GM21423 (cell line): ENCODE measurements around the gene RAD51B.

Experiments
- ATAC-seq: cut with Tn5 transposase; IDR thresholded peaks from one replicate; pipeline ENCODE4 v1.9.1; 2021; ENCODE audit warnings: mild to moderate bottlenecking, moderate library complexity; ENCODE audit not compliant: unreplicated experiment

The RAD51B gene

DNA sequence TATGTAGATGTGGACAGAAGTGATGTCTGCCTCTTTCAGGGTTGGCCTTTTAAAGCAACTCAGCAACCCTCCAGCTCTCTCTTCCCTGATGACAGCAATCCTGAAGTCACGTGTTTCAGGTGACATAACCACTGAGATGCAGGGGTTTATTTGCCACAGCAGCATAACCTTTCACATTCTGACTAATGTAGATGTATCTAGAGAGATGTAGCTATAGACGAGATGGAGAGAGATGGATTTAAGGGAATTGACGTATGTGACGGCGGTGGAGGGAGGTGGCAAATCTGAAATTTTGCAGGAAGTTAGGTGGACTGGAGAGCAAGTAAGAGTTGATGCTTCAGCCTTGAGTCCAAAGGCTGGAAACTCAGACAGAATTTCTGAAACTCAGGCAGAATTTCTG, 847.3 kb downstream of the RAD51B start:
- no peak for ATAC-seq

DNA sequence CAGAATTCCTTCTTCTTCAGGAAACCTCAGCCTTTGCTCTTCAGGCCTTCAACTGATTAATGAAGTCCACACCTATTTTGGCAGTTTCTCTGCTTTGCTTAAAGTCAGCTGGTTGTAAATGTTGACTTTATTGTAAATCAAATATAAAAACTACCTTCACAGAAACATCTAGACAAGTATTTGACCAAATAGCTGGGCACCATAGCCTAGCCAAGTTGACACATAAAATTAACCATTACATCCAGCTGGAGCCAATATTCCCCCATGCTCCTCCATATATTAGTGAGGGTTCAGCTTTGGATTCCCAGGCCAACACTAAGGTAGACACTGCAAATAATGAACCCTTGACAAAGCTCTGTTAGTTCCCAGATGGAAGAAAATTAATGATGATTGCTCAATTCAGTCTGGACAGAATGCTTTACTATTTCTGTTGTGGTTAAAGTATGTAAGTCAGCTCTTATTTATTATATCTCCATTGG, 847.8 kb downstream of the RAD51B start:
- no peak for ATAC-seq

DNA sequence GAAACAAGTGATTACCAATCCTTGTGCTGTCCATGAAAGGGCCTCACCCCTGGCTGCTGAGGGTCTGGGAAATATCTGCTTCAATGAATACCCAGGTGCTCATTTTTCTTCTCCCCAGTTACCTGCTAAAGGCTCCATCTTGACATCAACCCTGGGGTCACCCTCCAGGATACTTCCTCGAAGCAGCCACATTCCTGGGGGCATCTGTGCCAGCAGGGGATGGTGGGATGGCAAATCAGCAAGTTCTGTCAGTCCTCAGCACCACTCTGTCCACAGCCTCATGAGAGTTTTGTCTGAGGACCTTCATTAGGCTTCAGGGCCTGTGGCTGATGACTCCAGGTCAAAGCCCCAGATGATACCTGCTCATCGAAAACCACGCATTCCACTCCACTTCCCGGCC, 848.4 kb downstream of the RAD51B start:
- ATAC-seq, result no peak

GRCh38 chr14:68668531-68668930, 849.0 kb downstream of the RAD51B start:
- no peak for ATAC-seq

GRCh38 chr14:68669111-68669511, 849.5 kb downstream of the RAD51B start:
- no peak for ATAC-seq

- ATAC-seq, result no peak
Observed at GRCh38 chr14:68669603-68670358, 850.2 kb downstream of the RAD51B start.

DNA sequence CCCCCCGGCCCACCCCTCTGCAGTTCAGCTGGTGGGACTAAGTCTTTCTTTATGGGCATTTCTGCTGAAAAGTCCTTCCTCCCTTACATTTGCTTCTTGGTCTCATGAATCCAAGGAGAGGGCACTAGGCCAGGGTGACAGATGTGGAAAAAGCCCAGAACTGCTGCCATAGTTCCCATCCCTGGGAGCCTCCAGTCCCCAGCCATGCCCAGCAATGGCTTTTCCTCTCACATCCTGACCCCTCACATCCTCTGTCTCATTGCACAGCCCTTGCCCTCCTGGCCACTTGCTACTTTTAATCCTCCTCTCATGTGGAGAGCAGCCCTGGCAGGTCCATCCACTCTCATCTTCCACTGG, 850.8 kb downstream of the RAD51B start:
- ATAC-seq, result no peak

DNA sequence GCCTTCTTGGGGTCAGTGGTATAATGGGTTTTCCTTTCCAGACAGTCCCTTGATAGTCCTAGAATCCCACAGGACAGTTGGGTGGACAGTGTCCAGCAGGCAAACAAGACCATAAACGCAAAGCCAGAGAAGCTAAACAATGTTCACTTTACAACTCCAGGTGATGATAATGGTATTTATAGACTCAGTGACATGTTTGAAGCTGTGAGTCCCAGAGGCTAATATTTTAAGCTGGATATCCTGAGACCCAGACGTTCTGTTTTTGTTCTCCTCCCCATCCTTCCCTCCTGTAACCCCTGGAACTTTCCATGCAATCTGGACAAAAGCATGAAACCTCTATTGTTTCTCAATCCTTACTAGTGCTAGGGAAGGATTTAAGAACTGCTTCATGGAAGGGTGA, 852.3 kb downstream of the RAD51B start:
- ATAC-seq, result no peak

DNA sequence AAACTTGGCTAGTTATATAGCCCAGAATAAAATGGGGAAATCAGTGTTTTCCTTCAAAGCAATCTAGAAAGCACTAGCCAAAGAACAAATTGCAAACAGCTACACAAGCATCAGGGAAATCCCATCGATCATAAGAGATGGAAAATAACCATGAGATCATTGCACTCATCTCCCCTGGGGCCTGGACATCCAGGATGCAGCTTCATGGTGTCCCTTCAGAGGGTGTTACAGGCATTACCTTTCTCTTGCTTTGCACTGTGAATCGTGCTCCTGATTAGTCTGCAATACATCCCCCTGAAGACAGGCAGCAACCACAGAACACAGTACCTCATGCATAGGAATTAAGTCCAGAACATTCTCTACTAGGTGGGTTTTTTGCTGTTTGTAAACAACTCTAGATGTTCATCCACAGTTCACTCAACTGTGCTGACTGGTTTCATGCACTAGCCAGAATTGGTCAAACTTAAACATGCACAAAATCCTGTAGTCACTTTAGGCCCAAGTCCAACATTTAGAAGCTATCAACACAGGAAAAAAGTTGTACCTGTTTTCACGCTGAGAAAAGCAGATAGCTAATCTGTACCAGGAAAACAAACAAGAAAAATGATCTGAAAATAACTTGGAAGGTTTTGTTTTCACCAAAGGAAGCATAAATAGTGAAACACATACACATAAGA, 853.2 kb downstream of the RAD51B start:
- ATAC-seq, result no peak

GRCh38 chr14:68673464-68673863, 853.9 kb downstream of the RAD51B start:
- no peak for ATAC-seq

GRCh38 chr14:68674538-68675232, 855.1 kb downstream of the RAD51B start:
- no peak for ATAC-seq

DNA sequence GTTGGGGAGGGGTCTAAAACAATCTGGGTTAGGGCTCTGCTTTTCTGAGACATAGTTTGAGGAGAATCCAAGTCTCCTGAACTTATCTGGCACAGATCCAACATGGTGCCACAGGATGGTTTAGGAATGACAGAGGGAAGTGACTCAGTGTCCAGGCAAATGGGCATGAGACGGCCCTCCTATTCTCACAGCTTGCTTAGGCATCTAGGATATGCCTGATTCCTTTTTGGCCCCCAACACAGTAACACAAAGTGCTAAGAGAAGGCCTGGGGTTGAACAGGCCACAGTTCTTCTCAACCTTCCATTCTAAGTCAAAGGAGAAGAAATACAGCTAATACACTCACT, 855.6 kb downstream of the RAD51B start:
- no peak for ATAC-seq

- ATAC-seq, result no peak
Observed at GRCh38 chr14:68676511-68676943, 856.9 kb downstream of the RAD51B start.

GRCh38 chr14:68677476-68677875, 857.9 kb downstream of the RAD51B start:
- ATAC-seq, result no peak

- ATAC-seq, result no peak
Observed at GRCh38 chr14:68677901-68678300, 858.3 kb downstream of the RAD51B start.

GRCh38 chr14:68678471-68678870, 858.9 kb downstream of the RAD51B start:
- no peak for ATAC-seq

DNA sequence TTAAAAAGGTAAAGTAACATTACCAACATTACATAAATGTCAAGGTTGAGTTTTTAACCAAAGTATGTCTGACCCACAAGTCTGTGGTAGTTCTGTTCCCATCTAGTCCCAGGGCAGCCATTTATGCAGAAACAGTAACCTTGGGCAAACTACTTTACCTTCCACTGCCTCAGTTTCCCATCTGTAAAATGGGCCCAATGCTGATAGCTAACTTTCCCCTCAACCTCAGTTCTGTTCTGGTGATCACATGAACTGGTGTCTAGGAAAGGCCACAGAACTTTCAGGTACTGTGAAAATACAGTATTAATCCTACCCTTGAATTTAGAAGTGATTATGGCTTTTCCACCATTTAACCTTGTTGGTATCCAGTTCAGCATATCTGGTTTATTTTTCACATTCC, 859.7 kb downstream of the RAD51B start:
- no peak for ATAC-seq

DNA sequence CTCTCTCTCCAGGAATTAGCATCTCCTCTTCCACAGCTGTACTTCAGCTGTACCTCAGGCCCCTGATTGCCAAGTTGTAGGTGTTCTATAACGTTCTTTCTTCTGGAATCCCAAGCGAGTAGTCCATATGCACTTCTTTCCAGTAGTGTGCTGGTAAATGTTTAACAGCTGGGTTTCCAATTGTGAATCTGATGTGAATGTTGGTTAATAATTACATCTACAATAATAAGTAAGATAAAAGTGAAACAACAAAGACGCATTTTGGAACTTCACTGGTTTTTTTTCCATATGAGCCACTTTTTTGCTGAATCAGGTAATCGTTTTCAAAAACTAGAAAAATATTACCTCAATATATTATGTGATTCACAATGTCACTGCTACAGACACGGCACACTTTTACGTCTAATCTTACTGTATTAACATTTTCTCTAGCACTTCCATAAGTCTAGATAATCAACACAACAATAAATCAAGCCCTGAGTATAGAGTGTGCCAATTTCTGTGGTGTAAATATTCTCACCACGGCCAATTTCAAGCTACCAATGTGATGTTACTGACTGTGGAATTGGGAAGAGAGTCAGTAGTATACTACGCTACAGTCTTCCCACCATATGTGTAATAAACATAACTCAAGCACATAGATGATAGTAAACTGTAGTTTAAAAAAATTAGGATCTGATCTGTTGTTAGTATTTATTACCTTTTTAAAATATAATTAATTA, 860.3 kb downstream of the RAD51B start:
- no peak for ATAC-seq

GRCh38 chr14:68680541-68681051, 861.0 kb downstream of the RAD51B start:
- no peak for ATAC-seq

GRCh38 chr14:68681256-68682011, 861.9 kb downstream of the RAD51B start:
- ATAC-seq, result no peak
